Body of pancreas (tissue), 4 donors: ENCODE measurements around the gene MOV10L1. TPM values are rescaled to one million over a fixed set of nuclear protein-coding genes. Genes with fewer than 3 reads are reported as not detected.

Source experiments
- ATAC-seq: fragments of 150-250 bp; one replicate; pipeline ENCODE4 v1.9.1; 2016
- DNase-seq, 4 donors: peaks; one replicate each; pipeline ENCODE4 v3.0.0-alpha.2; 2019
- H3K27ac ChIP-seq, 4 donors: fragments of 200-600 bp; sonication (generic); 1 replicate in 3 of 4; 2 replicates in 1 of 4; pipeline versions ENCODE4 v1.5.1 to v1.6.1; 2016 to 2019; ENCODE audit warnings: mild to moderate bottlenecking in 1 of 4, mixed read lengths in 1 of 4, moderate library complexity in 1 of 4
- H3K27me3 ChIP-seq, 2 donors: fragments of 200-600 bp; sonication (generic); one replicate each; pipeline ENCODE4 v1.6.0; 2016; ENCODE audit warnings: mild to moderate bottlenecking in 1 of 2
- H3K36me3 ChIP-seq, 2 donors: fragments of 200-600 bp; sonication (generic); replicated peaks in 1 of 2; 2 replicates each; pipeline ENCODE4 v1.5.1; 2016; ENCODE audit warnings: low read depth in 2 of 2; ENCODE audit not compliant: insufficient read depth in 1 of 2
- H3K4me1 ChIP-seq: fragments of 200-600 bp; sonication (generic); one replicate; pipeline ENCODE4 v1.6.0; 2016
- H3K4me3 ChIP-seq, 2 donors: fragments of 200-600 bp; sonication (generic); 1 replicate in 1 of 2; 2 replicates in 1 of 2; pipeline ENCODE4 v1.5.1; 2016 to 2019
- H3K9me3 ChIP-seq, 3 donors: fragments of 200-600 bp; sonication (generic); 1 replicate in 2 of 3; 2 replicates in 1 of 3; pipeline ENCODE4 v1.5.1; 2016
- CTCF ChIP-seq, 7 experiments: fragments of 450-650 bp in 4 of 7; fragments of 200-600 bp in 3 of 7; sonication (generic) in 3 of 7; IDR thresholded peaks; one replicate each; pipeline ENCODE4 v1.5.1; 2016 to 2019; ENCODE audit warnings: antibody characterized with exemption in 7 of 7
- POLR2A ChIP-seq, 3 donors: fragments of 450-650 bp; IDR thresholded peaks; one replicate each; pipeline ENCODE4 v1.6.1; 2016; ENCODE audit warnings: antibody characterized with exemption in 3 of 3, mild to moderate bottlenecking in 2 of 3
- WGBS, 2 donors: methylation state at CpG; one replicate each; pipeline ENCODE4 v1.1.5; 2017; 5-methylcytosine and 5-hydroxymethylcytosine counted together
- intact Hi-C: fragments of 100-400 bp; cut with DNase I; formaldehyde crosslinking; loops from one replicate; pipeline ENCODE4 v1.15.1; 2023
- total RNA-seq, 2 donors: library from RNA; depleted of rRNA; stranded (reverse); fragments of >200 nt; gene quantifications; one replicate each; pipeline ENCODE4 v1.1.0, GENCODE V29; 2016

The MOV10L1 gene
- total RNA-seq, 2 donors from 2014 or later, result 0.52 TPM; not detected in 1

- intact Hi-C loops, result no loop called here
- ATAC-seq, result no peak
- TF ChIP-seq POLR2A (IDR thresholded peaks at IDR 0.05) (no peak), CTCF (IDR thresholded peaks at IDR 0.05) (no peak)
- WGBS, 2 donors, result 1% methylated on average over 33 of the region's 47 CpGs; no CpG with 5 or more reads in 1 of the 2 donors
- Histone ChIP-seq H3K36me3 (no peaks in the 10 kb centered on the region), H3K4me3 (peak overlapping the region; percentile 67 to 87), H3K27me3 (no peaks in the 10 kb centered on the region), H3K27ac (peak overlapping the region; percentile 71 to 77 (median 74)), H3K9me3 (no peaks in the 10 kb centered on the region), H3K4me1 (peaks cover 77% of the 10 kb centered on the region)
- DNase-seq, result peak in 1 of 4 donors; percentile 22
These were observed 96.4 kb downstream of the MOV10L1 start for GRCh38 chr22:50186181-50186714.

GRCh38 chr22:50186761-50187523 is 97.1 kb downstream of the MOV10L1 start:
- H3K27me3 ChIP-seq, result no peaks in the 10 kb centered on the region

GRCh38 chr22:50188356-50188755 is 98.5 kb downstream of the MOV10L1 start:
- H3K27ac ChIP-seq, result peak overlapping the region in 1 of 4 donors; percentile 78
- ATAC-seq, result no peak

More at GRCh38 chr22:50186761-50187523, 97.1 kb downstream of the MOV10L1 start:
- no peaks in the 10 kb centered on the region for H3K9me3 ChIP-seq
- DNase-seq (peak in 1 of 4 donors; percentile 56), ATAC-seq (no peak)
- WGBS, 2 donors, result 27 to 41% methylated on average over 12 to 26 of the region's 26 CpGs
- TF ChIP-seq POLR2A (IDR thresholded peaks at IDR 0.05) (peak in 2 of 3 donors; percentile 11 to 45), CTCF (IDR thresholded peaks at IDR 0.05) (no peak)
- intact Hi-C loops, result no loop called here
- no peaks in the 10 kb centered on the region for H3K36me3 ChIP-seq
- H3K4me3 ChIP-seq, result peak overlapping the region; percentile 67 to 87
- peak overlapping the region; percentile 71 to 77 (median 74) for H3K27ac ChIP-seq
- H3K4me1 ChIP-seq, result peaks cover 84% of the 10 kb centered on the region

GRCh38 chr22:50189184-50189848 is 99.5 kb downstream of the MOV10L1 start:
- H3K36me3 ChIP-seq, result no peaks in the 10 kb centered on the region
- intact Hi-C loops, result no loop called here
- peak overlapping the region; percentile 78 to 88 (median 85) for H3K27ac ChIP-seq
- no peak for ATAC-seq
- peaks cover 84% of the 10 kb centered on the region for H3K4me1 ChIP-seq
- TF ChIP-seq POLR2A (IDR thresholded peaks at IDR 0.05) (no peak), CTCF (IDR thresholded peaks at IDR 0.05) (no peak)
- no peak overlapping the region for H3K4me3 ChIP-seq
- peak; percentile 78 to 91 (median 84) for DNase-seq
- H3K9me3 ChIP-seq, result no peaks in the 10 kb centered on the region
- 43 to 54% methylated on average over 8 to 20 of the region's 20 CpGs for WGBS, 2 donors
- no peaks in the 10 kb centered on the region for H3K27me3 ChIP-seq

More at GRCh38 chr22:50188356-50188755, 98.5 kb downstream of the MOV10L1 start:
- Histone ChIP-seq H3K4me3 (no peak overlapping the region), H3K4me1 (peaks cover 84% of the 10 kb centered on the region), H3K9me3 (no peaks in the 10 kb centered on the region), H3K36me3 (no peaks in the 10 kb centered on the region), H3K27me3 (no peaks in the 10 kb centered on the region)
- 93 to 94% methylated on average over 11 of the region's 11 CpGs for WGBS, 2 donors
- DNase-seq, result peak in 1 of 4 donors; percentile 12
- intact Hi-C loops, result no loop called here
- no peak for TF ChIP-seq POLR2A (IDR thresholded peaks at IDR 0.05)
- TF ChIP-seq CTCF (IDR thresholded peaks at IDR 0.05), result no peak
